ENCODE data around the gene NKAIN2.

Gene NKAIN2

DNA sequence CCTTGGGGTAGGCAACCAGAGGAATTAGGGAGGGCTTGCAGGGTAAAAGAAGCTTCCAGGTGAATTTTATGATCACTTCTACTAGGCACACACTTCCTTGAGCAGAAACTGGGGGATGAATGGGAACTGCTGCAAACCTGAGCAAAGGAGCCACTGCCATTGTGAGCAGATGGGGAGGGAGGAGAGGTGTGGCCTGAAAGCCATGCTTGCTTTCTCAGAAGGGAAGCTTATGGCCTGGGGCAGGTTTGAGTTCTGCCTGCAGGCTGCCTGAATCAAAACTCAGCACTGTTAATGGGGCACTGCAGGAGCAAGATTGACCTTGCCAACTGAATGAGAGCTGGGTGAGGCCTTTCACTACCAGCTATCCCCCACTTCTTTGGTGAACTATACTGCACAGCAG, 328.1 kb downstream of the NKAIN2 start:
- no peaks in the 10 kb centered on the region for H3K4me1 ChIP-seq (ENCODE audit: low read length)
- H3K36me3 ChIP-seq (replicated peaks; ENCODE audit: insufficient read depth, low read length) = no peaks in the 10 kb centered on the region
- H3K9me3 ChIP-seq (replicated peaks; ENCODE audit: insufficient read depth, low read length) = no peaks in the 10 kb centered on the region
- no peaks in the 10 kb centered on the region for H3F3A ChIP-seq (ENCODE audit: insufficient read depth, low read length)
- H3K9me2 ChIP-seq (replicated peaks; ENCODE audit: insufficient read depth, low read length) = no peaks in the 10 kb centered on the region
- TF ChIP-seq EZH2phosphoT487 (IDR thresholded peaks at IDR 0.05; ENCODE audit: low read length) = no peak
- TF ChIP-seq, protein P1, sequence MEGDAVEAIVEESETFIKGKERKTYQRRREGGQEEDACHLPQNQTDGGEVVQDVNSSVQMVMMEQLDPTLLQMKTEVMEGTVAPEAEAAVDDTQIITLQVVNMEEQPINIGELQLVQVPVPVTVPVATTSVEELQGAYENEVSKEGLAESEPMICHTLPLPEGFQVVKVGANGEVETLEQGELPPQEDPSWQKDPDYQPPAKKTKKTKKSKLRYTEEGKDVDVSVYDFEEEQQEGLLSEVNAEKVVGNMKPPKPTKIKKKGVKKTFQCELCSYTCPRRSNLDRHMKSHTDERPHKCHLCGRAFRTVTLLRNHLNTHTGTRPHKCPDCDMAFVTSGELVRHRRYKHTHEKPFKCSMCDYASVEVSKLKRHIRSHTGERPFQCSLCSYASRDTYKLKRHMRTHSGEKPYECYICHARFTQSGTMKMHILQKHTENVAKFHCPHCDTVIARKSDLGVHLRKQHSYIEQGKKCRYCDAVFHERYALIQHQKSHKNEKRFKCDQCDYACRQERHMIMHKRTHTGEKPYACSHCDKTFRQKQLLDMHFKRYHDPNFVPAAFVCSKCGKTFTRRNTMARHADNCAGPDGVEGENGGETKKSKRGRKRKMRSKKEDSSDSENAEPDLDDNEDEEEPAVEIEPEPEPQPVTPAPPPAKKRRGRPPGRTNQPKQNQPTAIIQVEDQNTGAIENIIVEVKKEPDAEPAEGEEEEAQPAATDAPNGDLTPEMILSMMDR (IDR thresholded peaks at IDR 0.05; ENCODE audit: low read length) = no peak
- TF ChIP-seq EZH2 (optimal IDR thresholded peaks at IDR 0.05; ENCODE audit: low read depth, low read length) = no peak
- no peak overlapping the region for H2AFZ ChIP-seq (ENCODE audit: low read length)
- H3K4me3 ChIP-seq (ENCODE audit: low read length) = no peak overlapping the region
- H3K27ac ChIP-seq (ENCODE audit: low read length) = no peak overlapping the region
- H3K27me3 ChIP-seq (replicated peaks; ENCODE audit: insufficient read depth, low read length) = no peaks in the 10 kb centered on the region
- H3K79me2 ChIP-seq (ENCODE audit: low read length) = no peaks in the 10 kb centered on the region
- no peak for DNase-seq
- no peak overlapping the region for H3K4me2 ChIP-seq (ENCODE audit: low read depth, low read length)
- H3K9ac ChIP-seq (ENCODE audit: low read length) = no peak overlapping the region
- no peaks in the 10 kb centered on the region for H4K20me1 ChIP-seq (ENCODE audit: insufficient read depth, low read length)

DNA sequence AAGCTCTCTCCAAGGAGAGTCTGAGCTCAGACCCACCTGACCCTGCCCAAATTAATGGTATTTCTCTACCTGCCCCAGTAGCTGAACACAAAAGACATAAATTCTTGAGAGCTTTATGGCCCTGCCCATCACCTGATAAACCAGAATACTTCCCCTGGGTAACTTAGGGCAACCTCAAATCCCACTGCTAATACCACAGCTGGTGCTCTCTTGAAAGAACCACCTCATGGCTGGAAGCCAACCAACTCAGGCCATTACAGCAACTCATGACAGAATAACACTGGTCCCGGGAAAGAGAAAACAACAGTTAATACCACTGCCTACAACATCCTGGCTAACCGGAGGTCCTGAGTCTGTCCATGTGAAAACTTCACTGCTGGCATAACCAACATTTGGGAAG, 328.6 kb downstream of the NKAIN2 start:
- Histone ChIP-seq H3K4me1 (ENCODE audit: low read length) (no peaks in the 10 kb centered on the region), H3K79me2 (ENCODE audit: low read length) (no peaks in the 10 kb centered on the region), H3F3A (ENCODE audit: insufficient read depth, low read length) (no peaks in the 10 kb centered on the region), H4K20me1 (ENCODE audit: insufficient read depth, low read length) (no peaks in the 10 kb centered on the region), H2AFZ (ENCODE audit: low read length) (no peak overlapping the region), H3K27ac (ENCODE audit: low read length) (no peak overlapping the region), H3K9ac (ENCODE audit: low read length) (no peak overlapping the region), H3K4me2 (ENCODE audit: low read depth, low read length) (no peak overlapping the region), H3K9me2 (replicated peaks; ENCODE audit: insufficient read depth, low read length) (no peaks in the 10 kb centered on the region), H3K27me3 (replicated peaks; ENCODE audit: insufficient read depth, low read length) (no peaks in the 10 kb centered on the region), H3K36me3 (replicated peaks; ENCODE audit: insufficient read depth, low read length) (no peaks in the 10 kb centered on the region), H3K9me3 (replicated peaks; ENCODE audit: insufficient read depth, low read length) (no peaks in the 10 kb centered on the region), H3K4me3 (ENCODE audit: low read length) (no peak overlapping the region)
- no peak for DNase-seq
- TF ChIP-seq, protein P1 (IDR thresholded peaks at IDR 0.05; ENCODE audit: low read length) = no peak
- no peak for TF ChIP-seq EZH2 (optimal IDR thresholded peaks at IDR 0.05; ENCODE audit: low read depth, low read length)
- no peak for TF ChIP-seq EZH2phosphoT487 (IDR thresholded peaks at IDR 0.05; ENCODE audit: low read length)

- Histone ChIP-seq H3K4me3 (ENCODE audit: low read length) (no peak overlapping the region), H3K27me3 (replicated peaks; ENCODE audit: insufficient read depth, low read length) (no peaks in the 10 kb centered on the region), H3K9ac (ENCODE audit: low read length) (no peak overlapping the region), H2AFZ (ENCODE audit: low read length) (no peak overlapping the region), H3K4me1 (ENCODE audit: low read length) (no peaks in the 10 kb centered on the region), H3K9me3 (replicated peaks; ENCODE audit: insufficient read depth, low read length) (no peaks in the 10 kb centered on the region), H3K9me2 (replicated peaks; ENCODE audit: insufficient read depth, low read length) (no peaks in the 10 kb centered on the region), H3K79me2 (ENCODE audit: low read length) (no peaks in the 10 kb centered on the region), H3K27ac (ENCODE audit: low read length) (no peak overlapping the region), H3K4me2 (ENCODE audit: low read depth, low read length) (no peak overlapping the region), H3K36me3 (replicated peaks; ENCODE audit: insufficient read depth, low read length) (no peaks in the 10 kb centered on the region), H3F3A (ENCODE audit: insufficient read depth, low read length) (no peaks in the 10 kb centered on the region), H4K20me1 (ENCODE audit: insufficient read depth, low read length) (no peaks in the 10 kb centered on the region)
- TF ChIP-seq EZH2phosphoT487 (IDR thresholded peaks at IDR 0.05; ENCODE audit: low read length) (no peak), EZH2 (optimal IDR thresholded peaks at IDR 0.05; ENCODE audit: low read depth, low read length) (no peak)
- TF ChIP-seq, protein P1 (IDR thresholded peaks at IDR 0.05; ENCODE audit: low read length) = no peak
- no peak for DNase-seq
Measured at GRCh38 chr6:124142852-124143251, 339.2 kb downstream of the NKAIN2 start.
